ENCODE data around the gene TFPI.
"Not testable (repeated sequence)": the region's sequence is repeated elsewhere in the genome, so short reads cannot be mapped to it uniquely, and the experiment has no call there.

TFPI gene

DNA sequence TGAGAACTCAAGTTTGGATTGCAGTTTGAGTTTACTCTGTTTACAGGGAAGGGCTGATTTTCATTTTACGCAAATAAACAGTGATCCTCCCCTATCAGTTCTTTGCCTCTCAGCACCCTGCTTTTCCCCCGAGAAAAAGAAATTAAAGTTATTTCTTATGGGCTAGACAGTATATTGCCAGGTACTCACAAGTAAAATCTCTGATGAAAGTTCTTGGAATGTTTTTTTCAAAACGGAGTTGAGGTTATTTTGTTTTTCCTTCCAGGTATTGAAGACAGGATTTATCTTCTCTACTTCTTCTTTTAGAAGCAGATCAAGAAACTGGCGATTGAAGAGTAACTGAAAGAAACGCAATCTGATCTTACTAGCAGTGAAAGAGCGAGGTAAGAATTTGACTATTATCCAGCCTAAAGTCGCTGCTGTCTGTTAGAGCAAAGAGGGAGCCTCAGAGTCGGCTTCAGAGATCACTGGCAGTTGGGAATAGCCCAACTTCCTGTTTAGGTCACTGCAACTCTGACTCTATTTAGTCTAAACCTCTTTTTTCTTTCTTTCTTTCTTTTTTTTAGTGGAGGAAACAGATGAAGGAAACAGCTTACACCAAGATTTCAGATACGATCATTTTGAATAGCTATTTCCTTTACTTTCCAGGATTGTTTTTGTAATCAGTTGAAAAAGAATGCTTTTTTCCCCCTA, at the start of gene TFPI:
TSS of gene TFPI (minus strand) at position 425 of the 693 bp plus-strand sequence. CDS start 50,667 bp downstream, outside the sequence.
- no peak for DNase-seq

DNA sequence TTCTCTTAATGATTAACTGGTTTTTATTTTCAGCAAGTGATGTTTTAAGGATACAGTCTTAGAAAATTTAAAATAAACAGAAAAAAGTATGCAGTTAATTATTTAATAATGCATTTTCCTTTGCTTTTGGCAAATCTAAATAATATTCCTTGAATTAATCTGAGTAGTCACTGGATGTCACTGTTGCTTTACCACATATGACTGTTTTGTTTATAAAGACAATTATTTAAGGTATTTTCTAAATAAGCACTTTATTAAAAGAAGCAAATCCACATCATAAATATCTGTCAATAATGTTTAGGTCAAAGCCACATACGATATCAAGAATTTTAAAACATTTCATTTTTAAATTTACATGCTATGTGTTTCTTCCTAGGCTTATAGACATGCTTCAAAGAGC, 40.6 kb upstream of the TFPI start:
- no peak for DNase-seq

DNA sequence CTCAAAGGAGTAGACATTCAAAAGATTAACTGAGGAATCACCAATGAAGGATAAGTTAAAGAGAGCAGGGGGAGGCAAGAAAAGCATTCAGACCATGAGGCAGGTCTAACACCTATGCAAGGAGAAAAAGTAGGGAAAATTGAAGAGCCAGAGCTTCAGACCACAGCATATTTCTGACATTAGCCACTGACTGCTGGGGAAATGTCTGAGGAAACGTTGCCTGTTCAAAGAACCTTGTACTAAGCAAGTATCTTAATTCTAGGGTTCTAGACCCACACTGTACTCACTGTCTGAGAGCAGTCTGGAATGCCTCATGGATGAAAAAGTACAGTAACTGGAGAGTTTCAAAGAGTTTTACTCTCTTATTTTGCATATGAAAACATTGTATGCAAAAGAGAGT, 39.5 kb upstream of the TFPI start:
- no peak for DNase-seq

DNA sequence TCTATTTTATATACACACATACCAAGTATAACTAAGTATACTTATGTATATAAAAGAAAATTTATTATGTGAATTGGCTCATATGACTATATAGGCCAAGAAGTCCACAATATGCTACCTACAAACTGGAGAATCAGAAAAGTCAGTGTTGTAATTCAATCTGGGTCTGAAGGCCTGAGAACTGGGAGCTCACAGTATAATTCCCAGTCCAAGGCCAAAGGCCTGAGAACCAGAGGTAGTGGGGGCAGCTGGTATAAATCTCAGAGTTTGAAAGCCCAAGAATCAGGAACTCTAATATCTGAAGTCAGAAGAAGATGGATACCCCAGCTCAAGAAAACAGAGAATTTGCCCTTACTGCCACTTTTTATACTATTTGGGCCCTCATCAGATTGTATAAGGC, 38.9 kb upstream of the TFPI start:
- no peak for DNase-seq

DNA sequence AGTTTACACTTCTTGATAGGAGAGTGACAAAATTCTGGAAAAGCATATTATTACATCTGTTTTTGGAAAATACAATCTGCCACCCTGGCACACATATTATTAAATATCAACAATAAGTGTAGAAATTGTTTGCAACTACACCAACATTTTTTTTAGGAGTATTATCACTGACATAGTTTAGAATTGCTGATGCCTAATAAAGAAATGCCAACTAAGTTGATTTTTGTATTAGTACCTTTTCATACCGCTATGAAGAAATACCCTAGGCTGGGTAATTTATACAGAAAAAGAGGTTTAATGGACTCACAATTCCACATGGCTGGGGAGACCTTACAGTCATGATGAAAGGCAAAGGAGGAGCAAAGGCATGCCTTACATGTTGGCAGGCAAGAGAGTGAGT, 35.9 kb upstream of the TFPI start:
- no peak for DNase-seq

DNA sequence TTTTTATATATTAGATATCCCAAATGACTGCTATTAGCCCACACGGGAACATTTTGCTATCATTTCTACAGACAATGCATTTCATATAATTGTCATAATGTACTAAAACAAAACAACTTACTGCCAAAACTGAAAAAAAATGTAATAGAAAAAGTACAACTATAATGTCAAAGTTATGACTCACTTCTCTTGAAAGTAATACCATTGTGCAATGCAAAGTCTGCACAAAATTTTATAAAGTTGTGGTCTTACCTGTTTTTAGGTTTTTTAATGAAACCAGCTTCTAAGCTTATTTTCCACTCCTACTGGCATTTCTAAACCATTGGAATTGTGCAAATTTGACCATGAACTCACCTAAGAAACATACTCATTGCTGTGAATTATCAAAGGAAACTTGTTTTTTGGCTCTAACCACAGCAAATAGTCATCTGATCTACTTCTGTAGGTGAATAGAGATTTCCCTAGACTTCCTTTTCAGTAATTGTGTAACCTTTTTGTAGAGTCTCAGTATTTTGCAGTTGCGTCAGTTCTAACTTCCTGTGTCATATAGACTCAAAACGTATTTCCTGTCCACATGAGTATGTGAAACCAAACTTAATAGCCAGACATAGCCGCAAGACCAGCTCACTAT, 31.9 kb upstream of the TFPI start:
- DNase-seq = no peak

DNA sequence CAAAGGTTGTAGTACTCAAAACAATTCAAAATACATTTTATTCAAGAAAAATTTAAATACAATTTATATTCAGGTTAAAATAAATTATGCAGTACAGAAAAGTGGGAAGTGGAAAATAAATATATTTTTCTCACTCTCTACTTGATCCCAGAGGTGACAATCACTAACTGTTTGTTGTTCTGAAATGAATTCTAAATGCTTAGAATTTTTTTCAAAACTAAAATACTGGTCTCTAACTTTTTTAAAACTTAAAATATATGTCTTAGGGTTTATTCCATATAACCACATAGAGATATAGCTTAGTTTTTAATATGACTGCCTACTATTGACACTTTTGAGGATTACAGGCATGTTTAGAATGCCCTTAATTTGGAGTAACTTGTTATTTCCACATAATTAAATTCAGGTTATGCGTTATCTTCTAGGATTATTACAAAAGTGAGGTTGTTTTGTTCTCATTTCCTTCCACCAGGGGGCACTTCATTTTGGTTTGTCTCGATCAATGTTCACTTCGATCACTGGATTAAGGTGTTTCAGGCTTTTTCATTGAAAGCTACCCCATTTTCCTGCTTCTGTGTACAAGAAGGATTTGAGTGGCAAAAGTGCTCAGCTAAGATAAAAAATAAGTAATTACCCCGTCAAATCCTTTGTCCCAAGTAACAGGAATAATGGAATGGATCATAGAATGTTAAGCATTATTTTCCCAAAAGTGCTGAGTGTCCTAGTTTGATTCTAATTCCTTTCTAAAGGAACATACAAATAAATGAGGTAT, 27.1 kb upstream of the TFPI start:
- DNase-seq = no peak

DNA sequence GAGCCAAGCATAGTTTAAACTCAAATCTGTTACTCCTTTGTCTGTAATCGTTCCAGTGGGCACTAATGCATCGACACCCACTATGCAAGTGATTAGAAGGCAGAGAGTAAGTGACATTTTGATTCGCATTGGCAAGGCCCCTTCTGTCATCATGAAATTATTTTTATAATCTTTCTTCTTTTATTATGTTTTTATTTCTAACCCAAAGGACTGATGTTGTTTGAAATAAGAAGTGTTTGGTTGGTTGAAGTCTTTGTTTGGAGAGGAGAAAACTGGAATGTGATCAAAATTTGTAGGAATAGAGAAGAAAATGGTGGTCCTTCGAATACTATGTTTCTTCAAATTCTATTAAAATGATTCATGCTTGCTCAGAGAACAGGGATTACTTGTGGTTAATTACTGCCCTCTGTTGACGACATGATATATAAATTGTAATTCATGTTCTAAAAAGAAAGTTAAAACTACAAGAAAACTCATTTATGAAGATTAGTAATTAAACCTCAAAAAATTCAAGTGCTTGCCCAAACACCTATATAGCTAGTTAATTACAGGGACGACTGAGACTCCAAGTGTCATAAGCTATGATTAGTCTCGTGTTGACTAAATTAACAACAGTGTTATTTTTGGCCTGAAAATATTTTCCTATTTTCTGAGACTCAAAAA, 26.4 kb upstream of the TFPI start:
- DNase-seq = no peak

DNA sequence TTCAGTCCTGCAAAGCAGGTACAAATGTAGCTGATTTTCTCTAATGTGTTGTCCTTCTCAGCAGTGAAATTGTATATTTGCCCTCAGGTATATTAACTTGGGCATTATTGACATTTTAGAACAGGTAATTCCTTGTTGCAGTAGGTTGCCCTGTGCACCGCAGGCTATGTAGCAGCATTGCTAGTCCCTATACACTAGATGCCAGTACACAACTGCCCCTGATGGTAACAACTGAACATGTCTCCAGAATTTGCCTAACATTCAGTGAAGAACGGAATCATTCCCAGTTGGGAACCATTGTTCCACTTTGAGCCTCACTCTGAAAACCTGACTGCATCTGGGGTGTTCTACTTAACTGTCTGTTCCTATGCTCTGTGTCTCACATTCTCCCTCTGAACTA, 23.1 kb upstream of the TFPI start:
- DNase-seq = no peak

DNA sequence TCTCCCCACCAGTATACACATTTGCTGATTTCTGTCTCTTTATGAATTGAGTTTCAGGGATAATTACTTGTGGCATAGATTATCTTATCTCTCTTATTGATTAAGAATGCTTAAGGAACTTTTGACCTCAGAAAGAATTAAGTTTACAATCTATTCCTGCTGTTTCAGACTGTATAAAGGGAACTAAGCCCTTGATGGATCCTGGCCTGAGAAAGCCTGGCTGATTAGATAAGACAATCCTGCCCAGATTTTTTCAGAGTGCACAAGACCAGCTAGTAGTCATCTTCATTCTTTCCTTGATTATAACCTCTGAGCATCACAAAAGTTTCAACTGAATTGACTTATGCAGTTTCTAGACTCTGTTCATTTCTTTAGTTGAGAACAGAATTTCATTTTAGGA, 22.7 kb upstream of the TFPI start:
- no peak for DNase-seq

DNA sequence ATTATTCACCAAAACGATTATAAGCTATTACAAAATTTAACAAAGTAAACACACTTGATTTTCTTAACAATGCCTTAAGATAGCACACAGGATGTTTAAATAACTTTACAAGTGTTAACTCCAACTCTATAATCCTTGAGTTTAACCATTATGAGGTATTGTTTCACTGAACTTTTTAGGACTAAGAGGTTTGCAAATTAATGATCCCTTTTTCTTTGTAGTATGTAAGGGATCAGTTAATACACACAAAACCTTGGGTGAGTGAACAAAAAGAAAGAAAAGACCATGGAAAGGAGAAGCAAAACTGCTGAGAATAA, 21.5 kb upstream of the TFPI start:
- no peak for DNase-seq

DNA sequence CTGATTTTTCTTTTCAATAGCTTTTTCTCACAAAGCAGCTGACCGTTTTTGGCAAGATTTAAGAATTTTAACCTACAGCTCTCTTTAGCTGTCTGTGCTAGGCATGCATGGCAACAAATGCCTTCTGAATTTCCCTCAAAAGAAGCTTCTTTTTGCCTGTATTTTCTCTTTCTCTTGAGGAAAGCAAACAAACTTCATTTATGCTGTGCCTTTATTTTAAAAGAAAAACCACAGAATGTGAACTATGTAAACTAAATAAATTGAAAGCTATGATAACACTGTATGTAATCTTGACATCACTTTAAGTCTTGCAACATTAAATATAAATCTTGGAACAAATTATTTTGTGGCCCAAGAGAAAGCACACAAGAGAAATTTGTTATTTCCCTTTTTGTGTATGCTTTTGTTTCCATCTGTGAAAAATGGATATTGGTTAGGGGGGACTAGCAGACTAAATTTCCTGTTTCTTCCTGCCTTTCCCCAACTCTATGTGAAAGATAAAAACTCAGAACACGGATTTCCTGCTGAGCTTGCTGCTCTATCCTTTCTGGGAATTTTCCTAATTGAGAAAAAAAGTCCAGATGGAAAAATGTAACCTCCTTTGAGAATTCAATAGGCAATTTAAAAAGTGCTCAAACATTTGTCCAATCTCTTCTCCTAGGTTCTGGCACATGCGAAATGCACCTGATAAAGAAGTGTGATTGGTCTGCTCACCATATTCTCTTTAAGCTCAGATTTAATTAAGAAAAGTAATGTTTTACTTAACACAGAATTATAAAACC, 20.9 kb upstream of the TFPI start:
- no peak for DNase-seq

DNA sequence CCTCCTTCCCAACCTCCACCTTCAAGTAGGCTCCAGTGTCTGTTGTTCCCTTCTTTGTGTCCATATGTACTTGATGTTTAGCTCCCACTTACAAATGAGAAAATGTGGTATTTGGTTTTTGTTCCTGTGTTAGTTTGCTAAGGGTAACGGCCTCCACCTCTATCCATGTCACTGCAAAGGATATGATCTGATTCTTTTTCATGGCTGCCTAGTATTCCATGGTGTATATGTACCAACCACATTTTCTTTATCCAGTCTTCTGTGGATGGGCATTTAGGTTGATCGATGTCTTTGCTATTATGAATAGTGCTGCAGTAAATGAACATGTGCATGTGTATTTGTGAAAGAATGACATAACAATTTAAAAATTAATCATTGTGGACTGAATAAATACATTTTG, 19.5 kb upstream of the TFPI start:
- DNase-seq = no peak

DNA sequence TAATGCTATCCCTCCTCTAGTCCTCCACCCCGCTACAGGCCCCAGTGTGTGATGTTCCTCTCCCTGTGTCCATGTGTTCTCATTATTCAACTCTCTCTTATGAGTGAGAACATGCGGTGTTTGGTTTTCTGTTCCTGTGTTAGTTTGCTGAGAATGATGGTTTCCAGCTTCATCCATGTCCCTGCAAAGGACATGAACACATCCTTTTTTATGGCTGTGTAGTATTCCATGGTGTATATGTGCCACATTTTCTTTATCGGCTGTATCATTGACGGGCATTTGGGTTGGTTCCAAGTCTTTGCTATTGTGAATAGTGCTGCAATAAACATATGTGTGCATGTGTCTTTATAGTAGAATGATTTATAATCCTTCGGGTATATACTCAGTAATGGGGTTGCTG, 17.8 kb upstream of the TFPI start:
- not testable (repeated sequence) for DNase-seq

DNA sequence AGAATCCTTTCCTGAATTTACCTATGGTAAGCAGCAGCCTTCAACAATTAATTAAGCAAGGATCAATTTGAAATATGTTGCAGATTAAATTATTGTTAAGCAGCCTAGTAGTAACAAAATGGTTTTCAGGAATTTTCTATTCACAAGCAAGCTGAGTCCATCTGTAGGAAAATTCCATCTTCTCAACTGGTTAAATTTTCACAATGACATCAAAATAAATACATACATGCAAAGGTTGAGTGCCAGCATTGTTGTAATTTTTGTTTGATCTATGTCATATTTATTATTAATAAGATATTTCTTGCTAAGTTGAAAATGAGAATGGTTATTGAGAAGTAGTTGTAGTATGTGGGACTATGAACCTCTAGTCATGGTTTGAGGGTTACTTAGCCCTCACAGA, 15.3 kb upstream of the TFPI start:
- DNase-seq = no peak

DNA sequence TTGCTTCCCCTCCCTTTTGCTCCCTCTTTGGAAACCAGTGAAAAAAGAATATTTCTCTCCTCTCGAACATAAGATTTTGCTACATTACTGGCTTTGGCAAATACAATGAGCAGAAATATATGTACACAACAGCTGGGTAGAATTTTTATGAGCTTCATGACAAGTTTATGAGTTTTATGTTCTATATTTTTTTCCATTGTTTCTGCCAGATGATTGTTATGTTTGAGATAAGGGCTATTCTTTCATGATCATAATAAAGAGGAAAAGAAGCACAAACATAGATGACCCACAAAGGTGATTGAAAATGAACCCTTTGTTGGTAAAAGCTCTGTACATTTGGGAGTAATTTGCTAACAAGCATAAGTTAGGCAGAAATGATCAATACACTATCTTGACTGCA, 14.8 kb upstream of the TFPI start:
- no peak for DNase-seq

DNA sequence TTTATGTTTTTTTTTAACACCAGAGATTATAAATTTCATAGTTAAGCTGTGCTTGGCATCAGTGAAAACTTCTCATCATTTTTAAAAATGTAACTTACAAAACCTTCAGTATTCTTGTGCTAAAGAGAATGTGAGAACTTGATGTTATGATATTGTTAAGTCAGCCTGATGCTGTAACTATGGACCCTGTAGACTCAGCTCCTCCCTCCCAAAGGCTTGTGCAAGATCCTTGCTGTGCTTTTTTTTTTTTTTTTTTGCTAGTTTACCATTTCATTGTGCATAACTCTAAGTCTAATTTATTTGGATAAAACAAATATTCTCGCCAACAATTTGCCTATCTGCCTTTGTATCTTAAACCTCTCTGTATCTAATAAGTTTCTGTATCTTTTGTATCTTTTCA, 12.9 kb upstream of the TFPI start:
- DNase-seq = no peak

DNA sequence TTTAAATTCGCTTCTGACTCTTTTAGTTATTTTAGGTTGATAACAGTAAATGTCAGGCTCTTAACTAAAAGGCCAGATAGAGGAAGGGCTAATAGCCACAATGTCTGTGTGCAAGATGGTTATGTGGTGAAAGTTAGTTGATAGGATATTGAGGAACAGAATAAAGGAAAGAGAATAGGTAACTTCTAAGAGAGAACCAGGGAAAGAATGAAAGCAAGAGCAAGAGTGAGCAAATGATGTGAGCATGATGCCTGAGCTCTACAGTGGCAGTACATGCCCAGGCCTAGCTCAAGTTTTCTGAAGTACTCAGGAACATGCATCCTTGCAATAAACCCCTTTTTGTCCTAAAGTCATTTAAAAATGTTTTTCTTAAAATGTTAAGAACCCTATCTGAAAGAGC, 12.5 kb upstream of the TFPI start:
- DNase-seq = no peak

DNA sequence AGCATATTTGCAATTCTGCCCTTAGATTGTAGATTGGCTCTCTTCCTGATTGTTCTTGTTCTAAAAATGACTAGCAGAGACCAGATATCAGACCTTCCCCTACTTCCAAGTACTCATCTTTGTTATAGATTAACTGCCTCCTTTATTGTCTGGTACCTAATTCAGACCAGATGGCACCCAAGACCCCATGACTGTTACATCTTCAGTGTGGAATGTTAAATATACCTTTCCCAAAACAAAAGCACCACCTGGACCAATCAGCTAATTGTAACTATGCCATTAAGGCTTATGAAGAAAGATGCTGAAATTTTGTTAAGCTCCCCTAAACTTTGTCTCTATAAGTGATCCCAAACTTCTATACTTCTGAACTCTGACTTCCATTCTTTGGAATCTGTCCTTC, 12.0 kb upstream of the TFPI start:
- no peak for DNase-seq

DNA sequence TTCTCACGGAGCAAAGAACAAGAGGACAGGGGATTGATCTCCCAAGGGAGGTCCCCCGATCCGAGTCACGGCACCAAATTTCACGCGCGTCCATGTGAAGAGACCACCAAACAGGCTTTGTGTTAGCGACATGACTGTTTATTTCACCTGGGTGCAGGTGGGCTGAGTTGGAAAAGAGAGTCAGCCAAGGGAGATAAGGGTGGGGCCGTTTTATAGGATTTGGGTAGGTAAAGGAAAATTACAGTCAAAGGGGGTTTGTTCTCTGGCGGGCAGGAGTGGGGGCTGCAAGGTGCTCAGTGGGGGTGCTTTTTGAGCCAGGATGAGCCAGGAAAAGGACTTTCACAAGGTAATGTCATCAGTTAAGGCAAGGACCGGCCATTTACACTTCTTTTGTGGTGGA, 11.4 kb upstream of the TFPI start:
- not testable (repeated sequence) for DNase-seq

DNA sequence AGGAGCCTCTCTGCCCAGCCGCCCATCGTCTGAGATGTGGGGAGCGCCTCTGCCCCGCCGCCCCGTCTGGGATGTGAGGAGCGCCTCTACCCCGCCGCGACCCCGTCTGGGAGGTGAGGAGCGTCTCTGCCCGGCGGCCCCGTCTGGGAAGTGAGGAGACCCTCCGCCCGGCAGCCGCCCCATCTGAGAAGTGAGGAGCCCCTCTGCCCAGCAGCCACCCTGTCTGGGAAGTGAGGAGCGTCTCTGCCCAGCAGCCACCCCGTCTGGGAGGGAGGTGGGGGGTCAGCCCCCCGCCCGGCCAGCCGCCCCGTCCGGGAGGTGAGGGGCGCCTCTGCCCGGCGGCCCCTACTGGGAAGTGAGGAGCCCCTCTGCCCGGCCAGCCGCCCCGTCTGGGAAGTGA, 2.3 kb upstream of the TFPI start:
- DNase-seq = not testable (repeated sequence)

DNA sequence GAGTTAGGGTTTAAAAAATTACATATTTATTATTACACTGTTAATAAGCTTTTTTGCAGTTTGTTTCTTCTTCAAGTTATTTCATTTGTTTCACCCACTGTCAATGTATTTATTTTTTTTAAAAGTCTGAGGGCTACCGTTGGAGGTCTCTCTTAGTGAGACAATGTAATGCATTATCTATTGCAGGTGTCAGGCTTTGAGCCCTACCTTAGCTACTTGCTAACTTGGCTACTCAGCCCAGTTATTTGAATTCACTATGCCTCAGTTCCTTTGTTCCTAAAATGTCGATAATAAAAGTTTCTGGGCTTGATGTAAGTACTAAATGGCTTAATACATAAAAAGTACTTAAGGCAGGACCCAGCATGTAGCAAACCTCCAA, 458 bp upstream of the TFPI start:
- no peak for DNase-seq

Measured in DMS153 (cell line).